Osteoblast (primary cell): ENCODE measurements around the gene TMEM9. TPM values are rescaled to one million over a fixed set of nuclear protein-coding genes. Genes with fewer than 3 reads are reported as not detected.

ENCODE experiments used
- DNase-seq: peaks from one replicate; pipeline ENCODE4 v3.0.0; 2011; ENCODE audit warnings: low spot score, mixed read lengths; ENCODE audit not compliant: insufficient read length; ENCODE audit errors: missing footprints
- H2AFZ ChIP-seq: 2 replicates; pipeline ENCODE4 v1.6.0; 2011; ENCODE audit warnings: mild to moderate bottlenecking, low read length
- H3K27ac ChIP-seq: 2 replicates; pipeline ENCODE4 v1.5.1; 2011; ENCODE audit warnings: mild to moderate bottlenecking, low read depth, low read length, moderate library complexity
- H3K27me3 ChIP-seq: 2 replicates; pipeline ENCODE4 v1.6.0; 2012; ENCODE audit warnings: mild to moderate bottlenecking, control low read depth, inconsistent platforms, low read length, moderate library complexity; ENCODE audit not compliant: insufficient read depth
- H3K36me3 ChIP-seq: 2 replicates; pipeline ENCODE4 v1.5.1; 2011; ENCODE audit warnings: mild to moderate bottlenecking, low read length, control low read depth, moderate library complexity; ENCODE audit not compliant: insufficient read depth
- H3K4me1 ChIP-seq: 2 replicates; pipeline ENCODE4 v1.5.1; 2011; ENCODE audit warnings: mild to moderate bottlenecking, low read length, control low read depth, moderate library complexity; ENCODE audit not compliant: insufficient read depth
- H3K4me2 ChIP-seq: 2 replicates; pipeline ENCODE4 v1.6.0; 2011; ENCODE audit warnings: mild to moderate bottlenecking, low read length; ENCODE audit not compliant: insufficient read depth
- H3K4me3 ChIP-seq: fragments of 200-600 bp; sonication (generic); 3 replicates; pipeline ENCODE4 v1.5.1; 2012; ENCODE audit warnings: mild to moderate bottlenecking, low read length, inconsistent platforms; ENCODE audit not compliant: insufficient read depth
- H3K79me2 ChIP-seq: 2 replicates; pipeline ENCODE4 v1.6.0; 2012; ENCODE audit warnings: mild to moderate bottlenecking, low read length, control low read depth, inconsistent platforms; ENCODE audit not compliant: insufficient read depth
- H3K9me3 ChIP-seq: 2 replicates; pipeline ENCODE4 v1.5.1; 2011; ENCODE audit warnings: low read depth, low read length, control low read depth
- H4K20me1 ChIP-seq: 2 replicates; pipeline ENCODE4 v1.6.0; 2012; ENCODE audit warnings: mild to moderate bottlenecking, low read length, control low read depth; ENCODE audit not compliant: insufficient read depth
- total RNA-seq: library from RNA; depleted of rRNA; stranded (reverse); fragments of >200 nt; gene quantifications from 2 replicates; pipeline ENCODE4 v1.2.3, GENCODE V29; 2012
- TF ChIP-seq, protein P1 (sequence below): IDR thresholded peaks from 2 replicates; pipeline ENCODE4 v1.5.1; 2011; ENCODE audit warnings: mild to moderate bottlenecking, low read depth, low read length, moderate library complexity; ENCODE audit errors: extremely low read depth

Gene TMEM9
- total RNA-seq, 1 donor, result 45.6 TPM

- Histone ChIP-seq H4K20me1 (peaks cover 3% of the 10 kb centered on the region), H3K4me3 (no peak within 1 kb of the TSS), H3K79me2 (no peaks in the 10 kb centered on the region), H3K27ac (no peak within 1 kb of the TSS), H3K9me3 (no peaks in the 10 kb centered on the region), H3K36me3 (no peaks in the 10 kb centered on the region), H3K4me1 (peaks cover 3% of the 10 kb centered on the region), H3K27me3 (peaks cover 5% of the 10 kb centered on the region), H3K4me2 (no peak within 1 kb of the TSS), H2AFZ (no peak within 1 kb of the TSS)
- TF ChIP-seq, protein P1, sequence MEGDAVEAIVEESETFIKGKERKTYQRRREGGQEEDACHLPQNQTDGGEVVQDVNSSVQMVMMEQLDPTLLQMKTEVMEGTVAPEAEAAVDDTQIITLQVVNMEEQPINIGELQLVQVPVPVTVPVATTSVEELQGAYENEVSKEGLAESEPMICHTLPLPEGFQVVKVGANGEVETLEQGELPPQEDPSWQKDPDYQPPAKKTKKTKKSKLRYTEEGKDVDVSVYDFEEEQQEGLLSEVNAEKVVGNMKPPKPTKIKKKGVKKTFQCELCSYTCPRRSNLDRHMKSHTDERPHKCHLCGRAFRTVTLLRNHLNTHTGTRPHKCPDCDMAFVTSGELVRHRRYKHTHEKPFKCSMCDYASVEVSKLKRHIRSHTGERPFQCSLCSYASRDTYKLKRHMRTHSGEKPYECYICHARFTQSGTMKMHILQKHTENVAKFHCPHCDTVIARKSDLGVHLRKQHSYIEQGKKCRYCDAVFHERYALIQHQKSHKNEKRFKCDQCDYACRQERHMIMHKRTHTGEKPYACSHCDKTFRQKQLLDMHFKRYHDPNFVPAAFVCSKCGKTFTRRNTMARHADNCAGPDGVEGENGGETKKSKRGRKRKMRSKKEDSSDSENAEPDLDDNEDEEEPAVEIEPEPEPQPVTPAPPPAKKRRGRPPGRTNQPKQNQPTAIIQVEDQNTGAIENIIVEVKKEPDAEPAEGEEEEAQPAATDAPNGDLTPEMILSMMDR, result no peak
- no peak for DNase-seq
Observed at GRCh38 chr1:201112173-201112731, 42.0 kb downstream of the TMEM9 start, which contains the start of gene CACNA1S. CACNA1S (minus strand) TSS chr1:201112426; CDS start chr1:201112339, 87 bp downstream.

DNA sequence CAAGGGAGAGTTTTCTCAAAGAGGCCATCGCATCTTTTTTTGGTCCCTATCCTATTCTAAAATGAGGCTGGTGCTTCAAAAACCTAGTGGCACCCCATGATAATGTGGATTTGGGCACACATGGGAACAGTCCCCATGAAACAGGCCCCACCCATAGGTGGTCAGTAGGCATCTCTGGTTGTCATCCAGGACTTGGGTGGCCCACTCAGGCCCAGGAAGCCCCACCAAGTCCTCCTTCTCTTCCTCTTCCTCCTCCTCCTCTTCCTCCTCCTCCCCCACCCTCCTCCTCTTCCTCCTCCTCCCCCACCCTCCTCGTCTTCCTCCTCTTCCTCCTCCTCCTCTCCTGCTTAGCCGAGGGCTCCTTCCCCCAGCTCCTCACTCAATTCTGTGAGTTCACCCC, 42.6 kb downstream of the TMEM9 start:
- Histone ChIP-seq H3K4me3 (no peak overlapping the region), H3K9me3 (no peaks in the 10 kb centered on the region), H3K79me2 (no peaks in the 10 kb centered on the region), H3K36me3 (no peaks in the 10 kb centered on the region), H3K27ac (no peak overlapping the region), H4K20me1 (peaks cover 3% of the 10 kb centered on the region), H3K27me3 (peaks cover 8% of the 10 kb centered on the region), H3K4me2 (no peak overlapping the region), H3K4me1 (peaks cover 3% of the 10 kb centered on the region), H2AFZ (no peak overlapping the region)
- TF ChIP-seq, protein P1, result no peak
- DNase-seq, result no peak

DNA sequence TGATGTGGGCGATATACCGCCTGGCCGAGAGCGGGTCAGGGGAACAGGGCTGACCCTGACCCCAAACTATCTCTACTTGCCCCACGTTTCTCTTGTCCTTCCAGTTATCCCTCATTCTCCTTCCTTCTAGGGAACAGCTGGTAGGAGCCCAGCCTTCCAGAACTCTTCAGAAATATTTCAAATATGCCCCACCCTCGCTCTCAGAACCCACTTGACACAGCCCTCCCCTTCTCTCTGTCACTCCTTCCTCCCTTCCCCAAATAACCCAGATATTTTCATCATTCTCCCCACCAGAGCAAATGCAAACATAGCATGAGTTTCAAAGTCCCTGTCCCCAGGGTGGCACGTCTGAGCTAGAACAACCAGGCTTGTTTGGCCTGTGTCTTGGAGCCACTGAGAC, 43.1 kb downstream of the TMEM9 start:
- no peak overlapping the region for H3K4me3 ChIP-seq
- no peak overlapping the region for H2AFZ ChIP-seq
- H3K27me3 ChIP-seq, result peaks cover 9% of the 10 kb centered on the region
- peaks cover 3% of the 10 kb centered on the region for H3K4me1 ChIP-seq
- H3K27ac ChIP-seq, result no peak overlapping the region
- H4K20me1 ChIP-seq, result no peaks in the 10 kb centered on the region
- H3K9me3 ChIP-seq, result no peaks in the 10 kb centered on the region
- no peak for DNase-seq
- H3K79me2 ChIP-seq, result no peaks in the 10 kb centered on the region
- no peak overlapping the region for H3K4me2 ChIP-seq
- no peaks in the 10 kb centered on the region for H3K36me3 ChIP-seq
- TF ChIP-seq, protein P1, result no peak

GRCh38 chr1:201110616-201111015, 43.7 kb downstream of the TMEM9 start:
- H3K27ac ChIP-seq, result no peak overlapping the region
- H3K4me2 ChIP-seq, result no peak overlapping the region

More at GRCh38 chr1:201110616-201111015, 43.7 kb downstream of the TMEM9 start:
- peaks cover 11% of the 10 kb centered on the region for H3K27me3 ChIP-seq
- DNase-seq, result no peak
- H4K20me1 ChIP-seq, result no peaks in the 10 kb centered on the region
- no peak overlapping the region for H3K4me3 ChIP-seq
- no peaks in the 10 kb centered on the region for H3K9me3 ChIP-seq
- TF ChIP-seq, protein P1, result no peak
- H3K36me3 ChIP-seq, result no peaks in the 10 kb centered on the region
- H2AFZ ChIP-seq, result no peak overlapping the region
- peaks cover 3% of the 10 kb centered on the region for H3K4me1 ChIP-seq
- no peaks in the 10 kb centered on the region for H3K79me2 ChIP-seq
